Brain microvascular endothelial cell (primary cell): ENCODE data around the gene AGO3.

Experiments
- DNase-seq: peaks from one replicate; pipeline ENCODE4 v3.0.0-alpha.2; 2020
- H3K27ac ChIP-seq: fragments of 250-450 bp; sonication (Bioruptor Pico); 2 replicates; pipeline ENCODE4 v1.5.1; 2020; ENCODE audit warnings: mild to moderate bottlenecking, moderate library complexity
- H3K27me3 ChIP-seq: fragments of 250-450 bp; sonication (Bioruptor Pico); replicated peaks from 2 replicates; pipeline ENCODE4 v1.5.1; 2020; ENCODE audit warnings: mild to moderate bottlenecking
- H3K36me3 ChIP-seq: fragments of 250-450 bp; sonication (Bioruptor Pico); replicated peaks from 2 replicates; pipeline ENCODE4 v1.5.1; 2020; ENCODE audit warnings: mild to moderate bottlenecking
- H3K4me3 ChIP-seq: 2 replicates; pipeline ENCODE4 v1.5.1; 2011; ENCODE audit warnings: low read depth, mild to moderate bottlenecking, control low read depth, low read length, moderate library complexity
- CTCF ChIP-seq: IDR thresholded peaks from 2 replicates; pipeline ENCODE4 v1.5.1; 2011; ENCODE audit warnings: low read depth, mild to moderate bottlenecking, moderate library complexity, low read length, control low read depth, inconsistent platforms; ENCODE audit errors: missing control alignments
- in situ Hi-C: cut with HindIII; loops from 2 replicates; pipeline ENCODE4 v1.10.0; 2017; ENCODE audit warnings: low sequenced_read_pairs, low pct_ligation_motif_present

AGO3 gene

GRCh38 chr1:36080236-36080635, 149.3 kb downstream of the AGO3 start:
- Histone ChIP-seq H3K27me3 (no peaks in the 10 kb centered on the region), H3K4me3 (no peak overlapping the region), H3K36me3 (no peaks in the 10 kb centered on the region), H3K27ac (no peak overlapping the region)
- TF ChIP-seq CTCF: no peak
- in situ Hi-C loops: no loop called here
- no peak for DNase-seq

GRCh38 chr1:36080801-36081200, 149.9 kb downstream of the AGO3 start:
- no peak overlapping the region for H3K4me3 ChIP-seq
- H3K27ac ChIP-seq: no peak overlapping the region
- in situ Hi-C loops: no loop called here
- no peak for TF ChIP-seq CTCF
- no peaks in the 10 kb centered on the region for H3K36me3 ChIP-seq
- no peak for DNase-seq
- no peaks in the 10 kb centered on the region for H3K27me3 ChIP-seq

- H3K27me3 ChIP-seq: no peaks in the 10 kb centered on the region
- in situ Hi-C loops: no loop called here
- H3K36me3 ChIP-seq: no peaks in the 10 kb centered on the region
- TF ChIP-seq CTCF: no peak
- H3K27ac ChIP-seq: no peak overlapping the region
- no peak overlapping the region for H3K4me3 ChIP-seq
- DNase-seq: no peak
Observed at GRCh38 chr1:36081926-36082485, 151.1 kb downstream of the AGO3 start.

- no peak for DNase-seq
- no peak for TF ChIP-seq CTCF
- H3K27me3 ChIP-seq: no peaks in the 10 kb centered on the region
- in situ Hi-C loops: no loop called here
- H3K36me3 ChIP-seq: no peaks in the 10 kb centered on the region
- H3K4me3 ChIP-seq: no peak overlapping the region
- no peak overlapping the region for H3K27ac ChIP-seq
Observed at GRCh38 chr1:36083219-36083618, 152.3 kb downstream of the AGO3 start.

- TF ChIP-seq CTCF: peak; percentile 17
- no peaks in the 10 kb centered on the region for H3K27me3 ChIP-seq
- peak within 1 kb of the TSS; percentile 57 for H3K4me3 ChIP-seq
- no peaks in the 10 kb centered on the region for H3K36me3 ChIP-seq
- H3K27ac ChIP-seq: no peak within 1 kb of the TSS
- in situ Hi-C loops: no loop called here
- DNase-seq: peak; percentile 21
Observed at GRCh38 chr1:36083635-36084496, 153.0 kb downstream of the AGO3 start, which contains the start of gene TEKT2. TSS of gene TEKT2 (plus strand) at chr1:36084094. CDS start at chr1:36084922, 828 bp downstream.
